ENCODE results near the gene PMEPA1. TPM values are rescaled to one million over a fixed set of nuclear protein-coding genes. Genes with fewer than 3 reads are reported as not detected.

Gene PMEPA1
- total RNA-seq, 1 experiment from 2014 or later = 1.9 TPM

DNA sequence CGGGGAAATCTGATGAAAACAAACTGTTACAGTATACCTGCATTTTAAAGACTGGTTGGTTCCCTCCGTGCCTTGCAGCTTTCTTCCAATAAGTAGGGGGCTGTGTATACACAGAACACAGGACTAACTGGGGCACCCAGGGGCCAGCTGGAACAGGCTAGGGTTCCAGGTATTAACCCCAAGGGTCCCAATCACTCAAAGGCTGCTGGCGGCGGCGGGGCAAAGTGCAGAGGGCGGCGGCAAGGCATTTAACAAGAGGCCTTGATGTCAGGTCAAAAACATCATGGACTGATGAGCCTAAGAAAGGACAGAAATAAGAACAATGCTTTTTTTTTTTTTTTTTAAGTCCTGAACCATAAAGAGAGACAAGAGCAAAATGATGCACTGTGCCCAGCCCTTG lies 2.5 kb downstream of the PMEPA1 start:
- peaks cover 67% of the 10 kb centered on the region for H3K4me1 ChIP-seq (ENCODE audit: low read length)
- H3K4me3 ChIP-seq (ENCODE audit: low read length) = no peak overlapping the region
- no peak overlapping the region for H3K27ac ChIP-seq (ENCODE audit: low read length)
- H3K4me2 ChIP-seq (ENCODE audit: low read depth, low read length, poor library complexity, severe bottlenecking) = no peak overlapping the region
- peaks cover 37% of the 10 kb centered on the region for H4K20me1 ChIP-seq (ENCODE audit: insufficient read depth, low read depth, low read length)
- H3K27me3 ChIP-seq (ENCODE audit: low read length) = no peaks in the 10 kb centered on the region
- H2AFZ ChIP-seq (ENCODE audit: low read length) = no peak overlapping the region
- H3K36me3 ChIP-seq (ENCODE audit: insufficient read depth, low read length) = no peaks in the 10 kb centered on the region
- no peaks in the 10 kb centered on the region for H3K79me2 ChIP-seq (ENCODE audit: low read length)
- H3K9me2 ChIP-seq (replicated peaks; ENCODE audit: insufficient read depth, low read length) = no peaks in the 10 kb centered on the region
- peak overlapping the region; percentile 14; the same call in 1 of the 2 replicates for H3K9ac ChIP-seq (ENCODE audit: low read length)
- H3K9me3 ChIP-seq (ENCODE audit: low read length) = no peaks in the 10 kb centered on the region
- DNase-seq = no peak

DNA sequence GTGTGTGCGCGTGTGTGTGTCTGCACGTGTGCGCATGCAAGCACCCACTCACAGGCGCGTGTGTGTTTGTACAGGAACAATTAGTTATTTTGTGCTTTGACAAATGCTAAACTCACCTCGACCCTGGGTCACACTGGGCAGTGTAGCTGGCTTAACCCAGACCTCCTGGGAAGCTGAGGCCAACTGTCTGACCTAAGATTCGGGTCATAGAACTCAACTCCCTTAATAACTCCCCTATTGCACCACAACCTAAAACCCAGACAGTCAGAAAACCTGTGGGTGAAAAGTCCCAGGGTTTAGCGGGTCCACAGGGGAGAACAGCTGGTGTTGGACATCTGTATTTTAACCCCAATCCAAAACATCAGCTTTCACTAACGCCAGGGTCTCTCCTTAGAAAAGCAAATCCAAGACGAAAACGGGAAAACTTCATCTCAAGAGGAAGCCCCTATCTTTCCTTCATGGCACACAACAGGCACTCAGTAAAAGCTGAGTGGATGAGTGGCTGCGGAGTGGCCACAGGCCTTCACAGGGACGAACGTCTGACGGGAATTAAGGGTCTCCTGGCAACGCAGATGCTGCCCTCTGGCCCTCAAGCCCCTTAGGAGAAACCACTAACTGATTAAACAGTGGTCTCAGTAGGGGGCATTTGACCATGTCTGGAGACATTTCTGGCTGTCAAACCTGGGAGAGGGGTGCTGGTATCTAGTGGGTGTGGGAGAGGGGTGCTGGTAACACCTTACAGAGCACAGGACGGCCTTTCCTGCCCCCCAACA lies 4.5 kb downstream of the PMEPA1 start:
- H3K27me3 ChIP-seq (ENCODE audit: low read length) = no peaks in the 10 kb centered on the region
- peaks cover 81% of the 10 kb centered on the region for H3K4me1 ChIP-seq (ENCODE audit: low read length)
- peaks cover 32% of the 10 kb centered on the region for H4K20me1 ChIP-seq (ENCODE audit: insufficient read depth, low read depth, low read length)
- DNase-seq = no peak
- H3K4me3 ChIP-seq (ENCODE audit: low read length) = no peak overlapping the region
- H3K79me2 ChIP-seq (ENCODE audit: low read length) = no peaks in the 10 kb centered on the region
- H3K9me3 ChIP-seq (ENCODE audit: low read length) = no peaks in the 10 kb centered on the region
- H3K36me3 ChIP-seq (ENCODE audit: insufficient read depth, low read length) = no peaks in the 10 kb centered on the region
- no peak overlapping the region for H3K9ac ChIP-seq (ENCODE audit: low read length)
- H3K4me2 ChIP-seq (ENCODE audit: low read depth, low read length, poor library complexity, severe bottlenecking) = no peak overlapping the region
- no peaks in the 10 kb centered on the region for H3K9me2 ChIP-seq (replicated peaks; ENCODE audit: insufficient read depth, low read length)
- H3K27ac ChIP-seq (ENCODE audit: low read length) = no peak overlapping the region
- no peak overlapping the region for H2AFZ ChIP-seq (ENCODE audit: low read length)

DNA sequence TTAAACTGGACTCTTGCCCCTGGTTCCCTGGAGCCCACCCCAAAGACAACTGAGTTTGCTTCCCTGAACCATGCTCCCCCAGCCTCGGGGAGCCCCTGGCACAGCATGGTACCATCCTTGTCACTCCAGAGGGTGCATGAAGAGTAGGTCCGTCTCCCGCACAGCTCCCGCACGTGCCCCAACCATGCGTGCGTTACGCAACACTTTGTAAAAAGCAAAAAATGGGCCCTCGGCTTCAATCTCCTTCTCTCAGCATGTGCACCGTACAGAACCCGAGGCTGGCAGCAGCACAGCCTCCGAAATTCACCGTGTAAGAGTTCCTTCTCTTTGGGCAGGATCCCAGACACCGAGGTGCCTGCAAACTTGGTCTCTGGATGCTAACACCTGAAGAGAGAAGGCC lies 5.6 kb downstream of the PMEPA1 start:
- Histone ChIP-seq H3K9ac (ENCODE audit: low read length) (no peak overlapping the region), H3K9me2 (replicated peaks; ENCODE audit: insufficient read depth, low read length) (no peaks in the 10 kb centered on the region), H4K20me1 (ENCODE audit: insufficient read depth, low read depth, low read length) (peaks cover 30% of the 10 kb centered on the region), H3K36me3 (ENCODE audit: insufficient read depth, low read length) (no peaks in the 10 kb centered on the region), H3K79me2 (ENCODE audit: low read length) (no peaks in the 10 kb centered on the region), H3K27me3 (ENCODE audit: low read length) (no peaks in the 10 kb centered on the region), H3K4me3 (ENCODE audit: low read length) (no peak overlapping the region), H2AFZ (ENCODE audit: low read length) (no peak overlapping the region), H3K27ac (ENCODE audit: low read length) (no peak overlapping the region), H3K4me2 (ENCODE audit: low read depth, low read length, poor library complexity, severe bottlenecking) (no peak overlapping the region), H3K4me1 (ENCODE audit: low read length) (peaks cover 88% of the 10 kb centered on the region), H3K9me3 (ENCODE audit: low read length) (no peaks in the 10 kb centered on the region)
- no peak for DNase-seq

DNA sequence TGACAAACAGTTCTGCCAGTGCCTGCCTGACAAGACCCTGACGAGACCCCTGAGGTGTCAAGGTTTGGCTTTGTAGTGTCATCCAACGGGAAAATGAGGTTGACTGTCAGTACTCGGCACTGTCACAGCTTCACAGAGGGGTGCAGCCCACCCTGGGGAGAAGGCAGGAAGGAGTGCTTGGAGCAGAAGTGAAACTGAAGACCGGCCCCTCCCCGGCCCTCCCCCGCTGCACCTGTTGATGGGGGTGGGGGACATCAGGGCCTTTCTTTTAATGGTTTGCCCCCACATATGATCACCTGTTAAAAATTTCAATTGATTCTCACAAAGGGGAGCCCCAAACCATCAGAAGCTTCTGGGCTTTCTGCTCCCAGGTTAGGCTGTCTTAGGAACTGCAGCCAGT lies 6.8 kb downstream of the PMEPA1 start:
- H3K4me1 ChIP-seq (ENCODE audit: low read length) = peaks cover 93% of the 10 kb centered on the region
- H3K9me2 ChIP-seq (replicated peaks; ENCODE audit: insufficient read depth, low read length) = no peaks in the 10 kb centered on the region
- peak overlapping the region; percentile 56; the same call in 1 of the 2 replicates for H3K27ac ChIP-seq (ENCODE audit: low read length)
- peak overlapping the region; percentile 61 for H3K4me3 ChIP-seq (ENCODE audit: low read length)
- no peaks in the 10 kb centered on the region for H3K79me2 ChIP-seq (ENCODE audit: low read length)
- H3K36me3 ChIP-seq (ENCODE audit: insufficient read depth, low read length) = no peaks in the 10 kb centered on the region
- H2AFZ ChIP-seq (ENCODE audit: low read length) = no peak overlapping the region
- peaks cover 22% of the 10 kb centered on the region for H4K20me1 ChIP-seq (ENCODE audit: insufficient read depth, low read depth, low read length)
- no peaks in the 10 kb centered on the region for H3K27me3 ChIP-seq (ENCODE audit: low read length)
- peak; percentile 80 for DNase-seq
- no peaks in the 10 kb centered on the region for H3K9me3 ChIP-seq (ENCODE audit: low read length)
- H3K4me2 ChIP-seq (ENCODE audit: low read depth, low read length, poor library complexity, severe bottlenecking) = peak overlapping the region; percentile 75
- H3K9ac ChIP-seq (ENCODE audit: low read length) = peak overlapping the region; percentile 63

DNA sequence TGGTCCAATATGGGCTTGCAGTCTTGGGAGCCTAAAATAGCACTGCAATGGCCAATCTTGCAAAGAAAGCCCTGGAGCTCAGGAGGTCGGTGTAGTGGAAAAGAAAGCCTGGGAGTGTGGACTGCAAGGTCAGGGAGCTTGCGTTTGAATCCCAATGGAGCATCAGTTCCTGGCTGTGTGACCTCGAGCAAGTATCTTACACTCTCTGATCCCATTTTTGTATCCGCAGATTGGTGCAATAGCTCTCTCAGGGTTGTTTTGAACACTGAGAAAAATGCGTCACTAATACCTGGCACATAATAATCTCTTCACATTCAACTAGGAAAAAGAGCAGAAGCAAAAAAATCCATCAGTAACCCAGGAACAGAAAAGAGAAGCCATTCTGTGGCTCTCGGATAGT lies 7.3 kb downstream of the PMEPA1 start:
- H4K20me1 ChIP-seq (ENCODE audit: insufficient read depth, low read depth, low read length) = peaks cover 17% of the 10 kb centered on the region
- peak overlapping the region; percentile 63 for H3K9ac ChIP-seq (ENCODE audit: low read length)
- no peak overlapping the region for H2AFZ ChIP-seq (ENCODE audit: low read length)
- peak overlapping the region; percentile 61 for H3K4me3 ChIP-seq (ENCODE audit: low read length)
- no peaks in the 10 kb centered on the region for H3K79me2 ChIP-seq (ENCODE audit: low read length)
- H3K4me1 ChIP-seq (ENCODE audit: low read length) = peaks cover 96% of the 10 kb centered on the region
- H3K9me3 ChIP-seq (ENCODE audit: low read length) = no peaks in the 10 kb centered on the region
- H3K9me2 ChIP-seq (replicated peaks; ENCODE audit: insufficient read depth, low read length) = no peaks in the 10 kb centered on the region
- no peaks in the 10 kb centered on the region for H3K36me3 ChIP-seq (ENCODE audit: insufficient read depth, low read length)
- no peak for DNase-seq
- H3K27ac ChIP-seq (ENCODE audit: low read length) = peak overlapping the region; percentile 56; the same call in 1 of the 2 replicates
- no peaks in the 10 kb centered on the region for H3K27me3 ChIP-seq (ENCODE audit: low read length)
- peak overlapping the region; percentile 75 for H3K4me2 ChIP-seq (ENCODE audit: low read depth, low read length, poor library complexity, severe bottlenecking)

DNA sequence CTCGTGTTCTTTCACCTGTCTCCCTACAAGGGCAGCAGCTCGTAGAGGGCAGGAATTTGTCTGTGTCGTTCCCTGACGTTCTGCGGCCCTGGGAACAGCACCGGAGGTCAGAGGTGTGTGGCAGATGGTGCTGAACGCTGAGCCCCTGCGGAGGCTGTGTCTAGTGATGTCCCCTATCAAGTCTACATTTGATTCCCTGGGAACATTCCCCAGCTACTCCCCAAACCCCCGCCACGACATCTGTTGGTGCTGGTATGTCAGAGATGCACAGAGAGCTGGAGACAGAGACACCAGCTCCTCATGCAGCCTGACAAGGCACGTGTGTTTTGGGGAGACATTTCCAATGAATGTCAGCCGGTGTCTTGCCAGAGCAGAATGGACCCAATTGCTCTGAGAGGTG lies 7.7 kb downstream of the PMEPA1 start:
- Histone ChIP-seq H3K4me3 (ENCODE audit: low read length) (peak overlapping the region; percentile 61; the same call in 1 of the 2 replicates), H3K36me3 (ENCODE audit: insufficient read depth, low read length) (no peaks in the 10 kb centered on the region), H3K9me3 (ENCODE audit: low read length) (no peaks in the 10 kb centered on the region), H3K4me2 (ENCODE audit: low read depth, low read length, poor library complexity, severe bottlenecking) (peak overlapping the region; percentile 75), H2AFZ (ENCODE audit: low read length) (no peak overlapping the region), H3K4me1 (ENCODE audit: low read length) (peaks cover 96% of the 10 kb centered on the region), H3K9me2 (replicated peaks; ENCODE audit: insufficient read depth, low read length) (no peaks in the 10 kb centered on the region), H3K9ac (ENCODE audit: low read length) (peak overlapping the region; percentile 63; the same call in 1 of the 2 replicates), H4K20me1 (ENCODE audit: insufficient read depth, low read depth, low read length) (peaks cover 13% of the 10 kb centered on the region; the same call in 1 of the 2 replicates), H3K27me3 (ENCODE audit: low read length) (no peaks in the 10 kb centered on the region), H3K79me2 (ENCODE audit: low read length) (no peaks in the 10 kb centered on the region), H3K27ac (ENCODE audit: low read length) (no peak overlapping the region)
- no peak for DNase-seq

DNA sequence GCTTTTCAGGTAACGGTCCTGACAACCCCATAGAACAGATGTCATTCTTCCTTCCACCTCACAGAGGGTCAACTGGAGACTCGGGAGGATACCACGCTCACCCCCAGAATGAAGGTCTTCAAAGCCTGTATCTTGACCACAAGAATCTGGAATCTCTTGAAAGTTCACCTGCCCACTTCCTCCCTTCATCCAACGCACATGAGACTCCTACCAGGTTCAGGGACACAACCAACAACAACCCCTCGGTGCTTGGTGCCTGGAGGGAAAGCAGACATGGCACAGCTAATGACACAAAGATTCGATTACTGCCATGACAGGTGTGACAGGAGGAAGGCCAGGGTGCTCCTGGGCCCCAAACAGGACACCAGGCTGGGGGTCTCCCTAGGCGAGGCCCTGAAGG lies 8.2 kb downstream of the PMEPA1 start:
- Histone ChIP-seq H4K20me1 (ENCODE audit: insufficient read depth, low read depth, low read length) (peaks cover 12% of the 10 kb centered on the region), H3K27me3 (ENCODE audit: low read length) (no peaks in the 10 kb centered on the region), H3K79me2 (ENCODE audit: low read length) (no peaks in the 10 kb centered on the region), H3K9ac (ENCODE audit: low read length) (peak overlapping the region; percentile 63; the same call in 1 of the 2 replicates), H3K4me3 (ENCODE audit: low read length) (no peak overlapping the region), H3K4me1 (ENCODE audit: low read length) (peaks cover 93% of the 10 kb centered on the region), H3K27ac (ENCODE audit: low read length) (no peak overlapping the region), H3K4me2 (ENCODE audit: low read depth, low read length, poor library complexity, severe bottlenecking) (peak overlapping the region; percentile 75), H3K9me3 (ENCODE audit: low read length) (no peaks in the 10 kb centered on the region), H2AFZ (ENCODE audit: low read length) (no peak overlapping the region), H3K36me3 (ENCODE audit: insufficient read depth, low read length) (no peaks in the 10 kb centered on the region), H3K9me2 (replicated peaks; ENCODE audit: insufficient read depth, low read length) (no peaks in the 10 kb centered on the region)
- no peak for DNase-seq

DNA sequence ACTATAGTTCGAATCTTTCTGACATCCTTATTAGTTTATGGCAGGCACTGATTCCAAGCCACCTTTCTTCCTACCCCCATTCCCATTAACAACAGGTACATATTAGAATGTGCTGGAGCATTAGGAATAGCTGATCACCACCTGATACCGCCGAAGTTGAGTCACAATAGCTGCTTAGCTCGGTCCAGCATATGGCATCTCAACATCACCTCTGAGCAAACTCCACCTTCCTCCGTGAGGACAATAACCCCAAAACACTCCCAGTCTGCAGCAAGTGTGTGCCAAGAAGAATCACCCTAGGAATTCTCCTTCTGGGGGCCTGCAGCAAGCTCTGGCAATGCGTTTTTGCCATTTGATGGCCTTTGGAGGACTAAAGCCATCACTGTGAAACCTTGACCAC lies 8.7 kb downstream of the PMEPA1 start:
- Histone ChIP-seq H3K4me1 (ENCODE audit: low read length) (peaks cover 87% of the 10 kb centered on the region), H3K4me2 (ENCODE audit: low read depth, low read length, poor library complexity, severe bottlenecking) (peak overlapping the region; percentile 75), H3K27ac (ENCODE audit: low read length) (no peak overlapping the region), H4K20me1 (ENCODE audit: insufficient read depth, low read depth, low read length) (peaks cover 13% of the 10 kb centered on the region), H3K9me3 (ENCODE audit: low read length) (no peaks in the 10 kb centered on the region), H3K4me3 (ENCODE audit: low read length) (no peak overlapping the region), H3K36me3 (ENCODE audit: insufficient read depth, low read length) (no peaks in the 10 kb centered on the region), H3K9me2 (replicated peaks; ENCODE audit: insufficient read depth, low read length) (no peaks in the 10 kb centered on the region), H3K27me3 (ENCODE audit: low read length) (no peaks in the 10 kb centered on the region), H3K9ac (ENCODE audit: low read length) (no peak overlapping the region), H2AFZ (ENCODE audit: low read length) (no peak overlapping the region), H3K79me2 (ENCODE audit: low read length) (no peaks in the 10 kb centered on the region)
- DNase-seq = no peak
